Mammary epithelial cell (primary cell): Measurements from ENCODE around the gene TEX14.

Experiments used
- CTCF ChIP-seq, 2 donors: IDR thresholded peaks in 1 of 2; conservative IDR thresholded peaks in 1 of 2; 2 replicates each; pipeline ENCODE4 v1.5.1; 2011 to 2012; ENCODE audit warnings: inconsistent platforms in 2 of 2, low read length in 2 of 2, mild to moderate bottlenecking in 2 of 2, control low read depth in 1 of 2, low read depth in 1 of 2; ENCODE audit not compliant: insufficient read depth in 1 of 2; ENCODE audit errors: extremely low read depth in 1 of 2
- EZH2 ChIP-seq: IDR thresholded peaks from 2 replicates; pipeline ENCODE4 v1.6.1; 2012; ENCODE audit warnings: low read length, inconsistent platforms, borderline replicate concordance

DNA sequence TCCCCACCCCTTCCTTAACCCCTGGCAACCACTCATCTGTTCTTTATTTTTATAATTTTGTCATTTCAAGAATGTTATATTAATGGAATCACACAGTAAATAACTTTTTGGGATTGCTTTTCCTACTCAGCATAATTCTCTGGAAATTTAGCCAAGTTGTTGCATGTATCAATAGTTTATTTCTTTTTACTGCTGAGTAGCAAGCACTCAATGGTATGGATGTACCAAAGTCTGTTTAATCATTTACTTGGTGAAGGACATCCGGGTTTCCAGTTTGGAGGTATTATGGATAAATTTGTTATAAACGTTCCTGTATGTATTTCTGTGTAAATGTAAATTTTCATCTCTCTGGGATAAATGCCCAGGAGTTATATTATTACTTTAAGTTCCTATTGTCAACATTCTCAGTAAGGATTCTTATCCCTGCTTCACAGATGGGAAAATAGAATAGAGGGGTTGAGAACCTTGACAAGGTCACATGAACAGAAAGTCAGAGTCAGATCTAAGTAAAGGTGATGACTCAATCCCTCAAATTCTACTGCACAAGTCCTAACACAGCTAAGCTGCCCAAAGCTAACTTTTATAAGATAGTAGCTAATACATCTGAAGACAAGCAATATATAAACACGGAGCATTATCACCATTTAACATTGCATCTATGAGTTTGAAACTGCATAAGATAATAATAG lies 115.0 kb downstream of the TEX14 start:
- TF ChIP-seq CTCF (conservative IDR thresholded peaks at IDR 0.05 in 1 of 2, IDR thresholded peaks at IDR 0.05 in 1 of 2; ENCODE audit: extremely low read depth in 1 of 2, insufficient read depth in 1 of 2, low read depth in 1 of 2, low read length in 2 of 2) (no peak), EZH2 (no peak)
